Neuronal stem cell (in vitro differentiated cells): ENCODE data around the gene WNT3A.

ENCODE experiments used
- DNase-seq: peaks from one replicate; pipeline ENCODE4 v3.0.0-alpha.2; 2013; ENCODE audit warnings: low spot score
- H2AFZ ChIP-seq: one replicate; pipeline ENCODE4 v1.6.1; 2013; ENCODE audit warnings: mild to moderate bottlenecking, low read length, inconsistent platforms
- H2AK5ac ChIP-seq: 2 replicates; pipeline ENCODE4 v1.6.1; 2013; ENCODE audit warnings: low read depth, mild to moderate bottlenecking, inconsistent platforms, low read length, moderate library complexity, mixed read lengths
- H2BK120ac ChIP-seq: 2 replicates; pipeline ENCODE4 v1.6.1; 2013; ENCODE audit warnings: low read depth, mild to moderate bottlenecking, inconsistent platforms, low read length, moderate library complexity, mixed read lengths
- H2BK12ac ChIP-seq: one replicate; pipeline ENCODE4 v1.6.1; 2013; ENCODE audit warnings: low read length, inconsistent platforms
- H2BK15ac ChIP-seq: 2 replicates; pipeline ENCODE4 v1.6.1; 2013; ENCODE audit warnings: mild to moderate bottlenecking, low read length, inconsistent platforms, mixed read lengths
- H2BK5ac ChIP-seq: one replicate; pipeline ENCODE4 v1.6.1; 2013; ENCODE audit warnings: inconsistent platforms, mild to moderate bottlenecking, low read length, moderate library complexity
- H3K14ac ChIP-seq: one replicate; pipeline ENCODE4 v1.6.1; 2013; ENCODE audit warnings: low read length, inconsistent platforms
- H3K18ac ChIP-seq: 2 replicates; pipeline ENCODE4 v1.6.1; 2013; ENCODE audit warnings: low read length, inconsistent platforms
- H3K23ac ChIP-seq: 2 replicates; pipeline ENCODE4 v1.6.1; 2013; ENCODE audit warnings: low read depth, mild to moderate bottlenecking, mixed read lengths, low read length, inconsistent platforms; ENCODE audit not compliant: poor library complexity
- H3K27ac ChIP-seq: replicated peaks from 3 replicates; pipeline ENCODE4 v1.5.1; 2013; ENCODE audit warnings: low read length, inconsistent platforms
- H3K27me3 ChIP-seq, 3 experiments: 2 replicates each; pipeline ENCODE4 v1.6.1; 2013; ENCODE audit warnings: low read length in 3 of 3, mild to moderate bottlenecking in 2 of 3, inconsistent platforms in 1 of 3, low read depth in 1 of 3, mixed read lengths in 1 of 3, moderate library complexity in 1 of 3; ENCODE audit not compliant: control insufficient read depth in 3 of 3, insufficient read depth in 3 of 3
- H3K36me3 ChIP-seq, 2 donors: replicated peaks in 1 of 2; 2 replicates each; pipeline ENCODE4 v1.6.1; 2013; ENCODE audit warnings: low read length in 2 of 2; ENCODE audit not compliant: control insufficient read depth in 2 of 2, insufficient read depth in 2 of 2
- H3K4ac ChIP-seq: 2 replicates; pipeline ENCODE4 v1.6.1; 2013; ENCODE audit warnings: inconsistent platforms, mild to moderate bottlenecking, low read length, moderate library complexity
- H3K4me1 ChIP-seq, 2 donors: 1 replicate in 1 of 2; 2 replicates in 1 of 2; pipeline ENCODE4 v1.6.1; 2013; ENCODE audit warnings: low read length in 2 of 2, low read depth in 1 of 2; ENCODE audit not compliant: control insufficient read depth in 2 of 2, insufficient read depth in 1 of 2
- H3K4me2 ChIP-seq: one replicate; pipeline ENCODE4 v1.6.1; 2013; ENCODE audit warnings: mild to moderate bottlenecking, low read length, inconsistent platforms; ENCODE audit not compliant: insufficient read depth, poor library complexity, severe bottlenecking
- H3K4me3 ChIP-seq, 2 donors: 2 replicates each; pipeline ENCODE4 v1.5.1; 2013; ENCODE audit warnings: low read length in 2 of 2, mild to moderate bottlenecking in 2 of 2, inconsistent platforms in 1 of 2, moderate library complexity in 1 of 2
- H3K79me1 ChIP-seq: one replicate; pipeline ENCODE4 v1.6.1; 2013; ENCODE audit warnings: low read depth, mild to moderate bottlenecking, inconsistent platforms, low read length, moderate library complexity
- H3K9ac ChIP-seq: one replicate; pipeline ENCODE4 v1.6.1; 2013; ENCODE audit warnings: mild to moderate bottlenecking, low read depth, low read length, inconsistent platforms; ENCODE audit not compliant: poor library complexity
- H3K9me3 ChIP-seq, 2 donors: replicated peaks in 1 of 2; 2 replicates each; pipeline versions ENCODE3 to v1.6.1; 2013; ENCODE audit warnings: low read length in 2 of 2, mild to moderate bottlenecking in 2 of 2, inconsistent platforms in 1 of 2, low read depth in 1 of 2, mixed read lengths in 1 of 2, moderate library complexity in 1 of 2; ENCODE audit not compliant: control insufficient read depth in 2 of 2, insufficient read depth in 1 of 2
- H4K8ac ChIP-seq: one replicate; pipeline ENCODE4 v1.6.1; 2013; ENCODE audit warnings: low read depth, mild to moderate bottlenecking, inconsistent platforms, low read length, moderate library complexity
- H4K91ac ChIP-seq: one replicate; pipeline ENCODE4 v1.6.1; 2013; ENCODE audit warnings: low read length, low read depth, mild to moderate bottlenecking, inconsistent platforms; ENCODE audit not compliant: poor library complexity
- WGBS, 2 donors: extraction: QIAGEN DNeasy Blood & Tissue Kit; methylation state at CpG; one replicate each; pipeline ENCODE4 v1.1.7; 2013; ENCODE audit warnings: missing lambda C conversion rate in 2 of 2, mixed read lengths in 1 of 2; ENCODE audit not compliant: insufficient read length in 2 of 2, insufficient replicate concordance in 1 of 2; ENCODE audit errors: extremely low coverage in 2 of 2; 5-methylcytosine and 5-hydroxymethylcytosine counted together

WNT3A gene

GRCh38 chr1:227998374-227999055 is 8.3 kb upstream of the WNT3A start:
- no peak overlapping the region for H3K4me3 ChIP-seq
- peaks cover 0 to 21% (median 11%) of the 10 kb centered on the region in 3 experiments for H3K27me3 ChIP-seq
- no peaks in the 10 kb centered on the region for H3K36me3 ChIP-seq
- H3K4ac ChIP-seq = no peak overlapping the region
- H3K9me3 ChIP-seq = peaks cover 4 to 8% of the 10 kb centered on the region in 2 donors
- no peak overlapping the region for H3K4me2 ChIP-seq
- H2AK5ac ChIP-seq = no peak overlapping the region
- no peak overlapping the region for H4K91ac ChIP-seq
- H2BK120ac ChIP-seq = no peak overlapping the region
- no peaks in the 10 kb centered on the region for H3K4me1 ChIP-seq
- no peak overlapping the region for H3K9ac ChIP-seq
- no peak overlapping the region for H2BK15ac ChIP-seq
- H3K18ac ChIP-seq = no peak overlapping the region
- no peak overlapping the region for H3K14ac ChIP-seq
- no CpG with 5 or more reads among the region's 6 CpGs for WGBS, 2 donors
- H4K8ac ChIP-seq = no peak overlapping the region
- no peak overlapping the region for H2BK12ac ChIP-seq
- H2AFZ ChIP-seq = no peak overlapping the region
- H2BK5ac ChIP-seq = no peak overlapping the region
- DNase-seq = no peak
- no peaks in the 10 kb centered on the region for H3K79me1 ChIP-seq
- H3K23ac ChIP-seq = no peak overlapping the region
- no peak overlapping the region for H3K27ac ChIP-seq

- Histone ChIP-seq H3K27ac (no peak overlapping the region), H2BK15ac (no peak overlapping the region), H2AFZ (no peak overlapping the region), H3K18ac (no peak overlapping the region), H3K9me3 (peaks cover 4 to 8% of the 10 kb centered on the region in 2 donors), H3K4ac (no peak overlapping the region), H2BK5ac (no peak overlapping the region), H3K4me2 (no peak overlapping the region), H3K27me3 (peaks cover 0 to 28% (median 19%) of the 10 kb centered on the region in 3 experiments), H3K79me1 (no peaks in the 10 kb centered on the region), H4K91ac (no peak overlapping the region), H3K23ac (no peak overlapping the region), H2AK5ac (no peak overlapping the region), H4K8ac (no peak overlapping the region), H3K14ac (no peak overlapping the region), H3K4me3 (no peak overlapping the region), H3K4me1 (no peaks in the 10 kb centered on the region), H3K9ac (no peak overlapping the region), H2BK120ac (no peak overlapping the region), H2BK12ac (no peak overlapping the region), H3K36me3 (no peaks in the 10 kb centered on the region)
- peak; percentile 61 for DNase-seq
- no CpG with 5 or more reads among the region's 7 CpGs for WGBS, 2 donors
Observed at GRCh38 chr1:227999056-227999930, 7.5 kb upstream of the WNT3A start.

- Histone ChIP-seq H3K79me1 (no peaks in the 10 kb centered on the region), H2BK12ac (no peak overlapping the region), H2BK15ac (no peak overlapping the region), H4K8ac (no peak overlapping the region), H3K27me3 (peaks cover 10 to 40% (median 30%) of the 10 kb centered on the region in 3 experiments), H3K9me3 (peaks cover 4 to 8% of the 10 kb centered on the region in 2 donors), H4K91ac (no peak overlapping the region), H3K9ac (no peak overlapping the region), H2BK5ac (no peak overlapping the region), H2AFZ (no peak overlapping the region), H3K4ac (no peak overlapping the region), H3K18ac (no peak overlapping the region), H2AK5ac (no peak overlapping the region), H3K23ac (no peak overlapping the region), H3K4me1 (peaks cover 0 to 4% of the 10 kb centered on the region in 2 donors), H3K27ac (no peak overlapping the region), H2BK120ac (no peak overlapping the region), H3K4me2 (no peak overlapping the region), H3K36me3 (no peaks in the 10 kb centered on the region), H3K14ac (no peak overlapping the region), H3K4me3 (no peak overlapping the region)
- DNase-seq = no peak
- no CpG with 5 or more reads among the region's 5 CpGs for WGBS, 2 donors
Observed at GRCh38 chr1:228000416-228000815, 6.4 kb upstream of the WNT3A start.
